GM12892 (cell line): ENCODE measurements around the gene SYT12.

Experiments used
- POLR2A ChIP-seq: IDR thresholded peaks from 2 replicates; pipeline ENCODE4 v1.6.1; 2011; ENCODE audit warnings: low read depth, low read length, control low read depth
- POLR2AphosphoS5 ChIP-seq: IDR thresholded peaks from 2 replicates; pipeline ENCODE4 v1.6.1; 2011; ENCODE audit warnings: low read depth, low read length, control low read depth
- TAF1 ChIP-seq: IDR thresholded peaks from 2 replicates; pipeline ENCODE4 v1.6.1; 2011; ENCODE audit warnings: low read depth, mild to moderate bottlenecking, control low read depth, low read length, borderline replicate concordance

DNA sequence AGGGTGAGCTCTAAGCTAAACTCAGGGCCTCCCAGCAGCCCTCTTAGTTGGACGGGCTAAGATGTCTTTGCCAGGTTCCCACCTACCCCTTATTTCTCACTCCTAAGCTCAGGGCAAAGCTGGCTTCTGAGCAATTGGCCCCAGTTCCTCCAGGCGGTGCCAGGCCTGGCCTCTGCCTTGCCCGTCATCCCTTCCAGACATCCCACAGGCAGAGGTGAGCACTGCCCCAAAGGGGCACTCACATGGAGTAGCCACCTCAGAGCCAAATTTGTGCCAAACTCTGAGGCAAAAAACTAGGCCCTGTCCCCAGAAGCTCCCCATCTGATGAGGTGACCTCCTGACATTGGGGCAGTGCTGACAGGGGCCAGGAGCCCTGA is 43.4 kb downstream of the SYT12 start:
- TF ChIP-seq POLR2A (no peak), TAF1 (no peak), POLR2AphosphoS5 (no peak)
